ENCODE measurements around the gene AMOTL2. TPM values are rescaled to one million over a fixed set of nuclear protein-coding genes. Genes with fewer than 3 reads are reported as not detected.

AMOTL2 gene
- total RNA-seq, 3 donors from 2014 or later: 78.3 to 281 (median 83.2) TPM

- peak overlapping the region; percentile 97 to 100 for H3K27ac ChIP-seq
- no peaks in the 10 kb centered on the region for H3K36me3 ChIP-seq
- TF ChIP-seq CTCF (IDR thresholded peaks at IDR 0.05): no peak
- TF ChIP-seq POLR2A (IDR thresholded peaks at IDR 0.05): no peak
- TF ChIP-seq POLR2AphosphoS5 (IDR thresholded peaks at IDR 0.05): no peak
- no peak for DNase-seq (ENCODE audit: low spot score in 2 of 2)
- no peaks in the 10 kb centered on the region for H3K9me3 ChIP-seq
- peak overlapping the region; percentile 76 to 89 (median 80) for H3K4me3 ChIP-seq
- intact Hi-C loops (cut with DNase I; ENCODE audit: low total_unique reads): loop anchor here (10.0 kb wide), 2 partner anchors 75 to 115 kb away; partner anchors contain the start of genes ANAPC13 and CEP63
- H3K4me1 ChIP-seq: peaks cover 14 to 25% of the 10 kb centered on the region in 2 donors
- no peaks in the 10 kb centered on the region for H3K27me3 ChIP-seq
Measured at GRCh38 chr3:134369861-134370596, 4.2 kb downstream of the AMOTL2 start.

DNA sequence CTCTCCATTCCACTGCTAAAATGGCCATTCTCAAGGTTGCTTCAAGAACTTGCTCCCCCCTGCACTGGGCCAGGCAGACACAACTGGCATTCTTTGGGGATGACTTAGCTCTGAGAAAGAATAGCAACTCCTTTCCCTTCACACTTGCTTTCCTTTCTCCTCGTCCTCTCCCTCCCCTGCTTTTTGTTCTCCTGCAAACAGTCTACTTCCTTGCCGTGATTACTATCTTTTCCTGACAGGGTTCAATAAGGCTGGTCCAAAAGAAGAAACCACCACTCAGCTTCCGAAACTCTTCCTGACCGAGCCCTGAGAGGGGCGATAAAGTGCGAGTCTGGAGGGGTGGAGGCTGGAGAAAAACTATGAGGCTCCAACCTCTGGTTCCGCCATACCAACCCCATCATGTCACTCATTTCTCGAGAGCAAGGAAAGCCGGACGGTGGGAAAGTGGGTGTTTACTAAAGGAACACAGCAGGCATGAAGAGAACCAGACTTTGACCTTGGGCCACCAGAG lies 5.0 kb downstream of the AMOTL2 start:
- Histone ChIP-seq H3K27me3 (no peaks in the 10 kb centered on the region), H3K4me3 (peak overlapping the region in 1 of 3 donors; percentile 16), H3K27ac (peak overlapping the region; percentile 97 to 100), H3K9me3 (no peaks in the 10 kb centered on the region), H3K4me1 (peaks cover 22 to 31% of the 10 kb centered on the region in 2 donors), H3K36me3 (no peaks in the 10 kb centered on the region)
- TF ChIP-seq POLR2A (IDR thresholded peaks at IDR 0.05) (no peak), CTCF (IDR thresholded peaks at IDR 0.05) (no peak), POLR2AphosphoS5 (IDR thresholded peaks at IDR 0.05) (no peak)
- DNase-seq (ENCODE audit: low spot score in 2 of 2): peak in 1 of 2 donors; percentile 9
- intact Hi-C loops (cut with DNase I; ENCODE audit: low total_unique reads): no loop called here

GRCh38 chr3:134368751-134369105 lies 5.5 kb downstream of the AMOTL2 start:
- intact Hi-C loops (cut with DNase I; ENCODE audit: low total_unique reads): no loop called here
- H3K36me3 ChIP-seq: no peaks in the 10 kb centered on the region
- H3K27me3 ChIP-seq: no peaks in the 10 kb centered on the region
- no peak overlapping the region for H3K4me3 ChIP-seq
- H3K4me1 ChIP-seq: peaks cover 23 to 33% of the 10 kb centered on the region in 2 donors
- peak overlapping the region; percentile 97 to 100 for H3K27ac ChIP-seq
- TF ChIP-seq CTCF (IDR thresholded peaks at IDR 0.05): no peak
- TF ChIP-seq POLR2AphosphoS5 (IDR thresholded peaks at IDR 0.05): no peak
- TF ChIP-seq POLR2A (IDR thresholded peaks at IDR 0.05): no peak
- H3K9me3 ChIP-seq: no peaks in the 10 kb centered on the region
- peak in 1 of 2 donors; percentile 17 for DNase-seq (ENCODE audit: low spot score in 2 of 2)

- no peak for TF ChIP-seq POLR2AphosphoS5 (IDR thresholded peaks at IDR 0.05)
- TF ChIP-seq CTCF (IDR thresholded peaks at IDR 0.05): no peak
- TF ChIP-seq POLR2A (IDR thresholded peaks at IDR 0.05): no peak
- DNase-seq (ENCODE audit: low spot score in 2 of 2): peak in 1 of 2 donors; percentile 12
- Histone ChIP-seq H3K4me3 (no peak overlapping the region), H3K4me1 (peaks cover 27 to 40% of the 10 kb centered on the region in 2 donors), H3K36me3 (no peaks in the 10 kb centered on the region), H3K27me3 (no peaks in the 10 kb centered on the region), H3K27ac (peak overlapping the region; percentile 97 to 100), H3K9me3 (no peaks in the 10 kb centered on the region)
- intact Hi-C loops (cut with DNase I; ENCODE audit: low total_unique reads): no loop called here
Measured at GRCh38 chr3:134367869-134368750, 6.1 kb downstream of the AMOTL2 start.
